ENCODE results near the gene CMIP.

GRCh38 chr16:81609323-81609892 is 164.8 kb downstream of the CMIP start:
- TF ChIP-seq, protein P1, sequence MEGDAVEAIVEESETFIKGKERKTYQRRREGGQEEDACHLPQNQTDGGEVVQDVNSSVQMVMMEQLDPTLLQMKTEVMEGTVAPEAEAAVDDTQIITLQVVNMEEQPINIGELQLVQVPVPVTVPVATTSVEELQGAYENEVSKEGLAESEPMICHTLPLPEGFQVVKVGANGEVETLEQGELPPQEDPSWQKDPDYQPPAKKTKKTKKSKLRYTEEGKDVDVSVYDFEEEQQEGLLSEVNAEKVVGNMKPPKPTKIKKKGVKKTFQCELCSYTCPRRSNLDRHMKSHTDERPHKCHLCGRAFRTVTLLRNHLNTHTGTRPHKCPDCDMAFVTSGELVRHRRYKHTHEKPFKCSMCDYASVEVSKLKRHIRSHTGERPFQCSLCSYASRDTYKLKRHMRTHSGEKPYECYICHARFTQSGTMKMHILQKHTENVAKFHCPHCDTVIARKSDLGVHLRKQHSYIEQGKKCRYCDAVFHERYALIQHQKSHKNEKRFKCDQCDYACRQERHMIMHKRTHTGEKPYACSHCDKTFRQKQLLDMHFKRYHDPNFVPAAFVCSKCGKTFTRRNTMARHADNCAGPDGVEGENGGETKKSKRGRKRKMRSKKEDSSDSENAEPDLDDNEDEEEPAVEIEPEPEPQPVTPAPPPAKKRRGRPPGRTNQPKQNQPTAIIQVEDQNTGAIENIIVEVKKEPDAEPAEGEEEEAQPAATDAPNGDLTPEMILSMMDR (IDR thresholded peaks at IDR 0.05; ENCODE audit: poor library complexity, severe bottlenecking) = no peak
- no peak for TF ChIP-seq REST (IDR thresholded peaks at IDR 0.05; ENCODE audit: borderline replicate concordance)
- no peak for TF ChIP-seq EZH2 (IDR thresholded peaks at IDR 0.05; ENCODE audit: borderline replicate concordance, insufficient read depth, low read length, poor library complexity, severe bottlenecking)
- no peak for TF ChIP-seq POLR2AphosphoS5 (IDR thresholded peaks at IDR 0.05)
- TF ChIP-seq SMC3 (conservative IDR thresholded peaks at IDR 0.05; ENCODE audit: poor library complexity) = no peak
